GM21619 (cell line): ENCODE measurements around the gene GPR18.
A peak's percentile ranks its signal among the peaks of the same experiment; 100 is the strongest.
"Not testable (repeated sequence)": the region's sequence is repeated elsewhere in the genome, so short reads cannot be mapped to it uniquely, and the experiment has no call there.

Experiments used
- ATAC-seq: cut with Tn5 transposase; IDR thresholded peaks from one replicate; pipeline ENCODE4 v1.9.1; 2021; ENCODE audit not compliant: unreplicated experiment

The GPR18 gene

GRCh38 chr13:99231721-99232120 is 26.5 kb downstream of the GPR18 start:
- no peak for ATAC-seq

GRCh38 chr13:99230991-99231390 is 27.2 kb downstream of the GPR18 start:
- no peak for ATAC-seq

- ATAC-seq: not testable (repeated sequence)
These were observed 27.6 kb downstream of the GPR18 start for GRCh38 chr13:99230588-99230987.

- ATAC-seq: peak; percentile 96
These were observed 29.2 kb downstream of the GPR18 start for GRCh38 chr13:99228737-99229691.

GRCh38 chr13:99227909-99228688 is 30.1 kb downstream of the GPR18 start:
- ATAC-seq: no peak

- ATAC-seq: no peak
These were observed 30.8 kb downstream of the GPR18 start for GRCh38 chr13:99227331-99227900.

- ATAC-seq: no peak
These were observed 31.7 kb downstream of the GPR18 start for GRCh38 chr13:99226513-99226912.

GRCh38 chr13:99225078-99225477 is 33.1 kb downstream of the GPR18 start:
- no peak for ATAC-seq

GRCh38 chr13:99224021-99224420 is 34.2 kb downstream of the GPR18 start:
- no peak for ATAC-seq

- no peak for ATAC-seq
These were observed 34.6 kb downstream of the GPR18 start for GRCh38 chr13:99223587-99223986.

- ATAC-seq: no peak
These were observed 36.5 kb downstream of the GPR18 start for GRCh38 chr13:99221567-99222239.

GRCh38 chr13:99220199-99220935 is 37.8 kb downstream of the GPR18 start:
- ATAC-seq: no peak

- peak; percentile 47 for ATAC-seq
These were observed 39.2 kb downstream of the GPR18 start for GRCh38 chr13:99218969-99219368.

- ATAC-seq: no peak
These were observed 39.6 kb downstream of the GPR18 start for GRCh38 chr13:99218545-99218944.

GRCh38 chr13:99218126-99218525 is 40.1 kb downstream of the GPR18 start:
- no peak for ATAC-seq

GRCh38 chr13:99217461-99218110 is 40.6 kb downstream of the GPR18 start:
- ATAC-seq: no peak

- ATAC-seq: no peak
These were observed 42.9 kb downstream of the GPR18 start for GRCh38 chr13:99215184-99215830.

- no peak for ATAC-seq
These were observed 43.4 kb downstream of the GPR18 start for GRCh38 chr13:99214731-99215130.

GRCh38 chr13:99214232-99214631 is 43.9 kb downstream of the GPR18 start:
- ATAC-seq: peak; percentile 79
